ENCODE results near the gene IKZF5. TPM values are rescaled to one million over a fixed set of nuclear protein-coding genes. Genes with fewer than 3 reads are reported as not detected.

Gene IKZF5
- 4.7 TPM for total RNA-seq

- H3K27me3 ChIP-seq (ENCODE audit: control insufficient read depth in 3 of 3, insufficient read depth in 3 of 3, low read length in 3 of 3) = no peaks in the 10 kb centered on the region
- peaks cover 0 to 4% (median 0%) of the 10 kb centered on the region in 3 donors for H3K36me3 ChIP-seq (ENCODE audit: control insufficient read depth in 3 of 3, insufficient read depth in 3 of 3, low read length in 3 of 3)
- peak within 1 kb of the TSS; percentile 97 for H3K27ac ChIP-seq (ENCODE audit: low read depth, low read length)
- no peaks in the 10 kb centered on the region for H3K9me3 ChIP-seq (ENCODE audit: control insufficient read depth in 3 of 3, low read length in 3 of 3)
- peak within 1 kb of the TSS; percentile 94 to 98 (median 95) for H3K4me3 ChIP-seq (ENCODE audit: low read length in 3 of 3)
- peaks cover 13 to 28% (median 26%) of the 10 kb centered on the region in 3 donors for H3K4me1 ChIP-seq (ENCODE audit: control insufficient read depth in 3 of 3, insufficient read depth in 3 of 3, low read length in 3 of 3)
- H3K9ac ChIP-seq (ENCODE audit: low read depth in 1 of 3, low read length in 3 of 3) = peak within 1 kb of the TSS; percentile 92 to 99 (median 97)
These were observed at the start of gene IKZF5, which contains the start of gene ACADSB for GRCh38 chr10:123008355-123009104. IKZF5 (minus strand) TSS chr10:123008795; CDS start chr10:122998625, 10,170 bp downstream. ACADSB (plus strand) TSS chr10:123009006; CDS start chr10:123009030, 24 bp downstream.

GRCh38 chr10:123057968-123058367 lies 49.4 kb upstream of the IKZF5 start:
- H3K9me3 ChIP-seq (ENCODE audit: control insufficient read depth in 3 of 3, low read length in 3 of 3) = no peaks in the 10 kb centered on the region
- H3K27ac ChIP-seq (ENCODE audit: low read depth, low read length) = no peak overlapping the region
- no peaks in the 10 kb centered on the region for H3K27me3 ChIP-seq (ENCODE audit: control insufficient read depth in 3 of 3, insufficient read depth in 3 of 3, low read length in 3 of 3)
- no peak overlapping the region for H3K9ac ChIP-seq (ENCODE audit: low read depth in 1 of 3, low read length in 3 of 3)
- peaks cover 7 to 8% (median 8%) of the 10 kb centered on the region in 3 donors for H3K36me3 ChIP-seq (ENCODE audit: control insufficient read depth in 3 of 3, insufficient read depth in 3 of 3, low read length in 3 of 3)
- no peaks in the 10 kb centered on the region for H3K4me1 ChIP-seq (ENCODE audit: control insufficient read depth in 3 of 3, insufficient read depth in 3 of 3, low read length in 3 of 3)
- no peak overlapping the region for H3K4me3 ChIP-seq (ENCODE audit: low read length in 3 of 3)

- no peaks in the 10 kb centered on the region for H3K4me1 ChIP-seq (ENCODE audit: control insufficient read depth in 3 of 3, insufficient read depth in 3 of 3, low read length in 3 of 3)
- no peak overlapping the region for H3K27ac ChIP-seq (ENCODE audit: low read depth, low read length)
- no peak overlapping the region for H3K9ac ChIP-seq (ENCODE audit: low read depth in 1 of 3, low read length in 3 of 3)
- H3K9me3 ChIP-seq (ENCODE audit: control insufficient read depth in 3 of 3, low read length in 3 of 3) = no peaks in the 10 kb centered on the region
- H3K36me3 ChIP-seq (ENCODE audit: control insufficient read depth in 3 of 3, insufficient read depth in 3 of 3, low read length in 3 of 3) = peaks cover 14 to 46% (median 38%) of the 10 kb centered on the region in 3 donors
- no peaks in the 10 kb centered on the region for H3K27me3 ChIP-seq (ENCODE audit: control insufficient read depth in 3 of 3, insufficient read depth in 3 of 3, low read length in 3 of 3)
- H3K4me3 ChIP-seq (ENCODE audit: low read length in 3 of 3) = no peak overlapping the region
These were observed 37.6 kb upstream of the IKZF5 start for GRCh38 chr10:123045961-123046731.

- Histone ChIP-seq H3K36me3 (ENCODE audit: control insufficient read depth in 3 of 3, insufficient read depth in 3 of 3, low read length in 3 of 3) (peaks cover 11 to 37% (median 30%) of the 10 kb centered on the region in 3 donors), H3K27ac (ENCODE audit: low read depth, low read length) (no peak overlapping the region), H3K27me3 (ENCODE audit: control insufficient read depth in 3 of 3, insufficient read depth in 3 of 3, low read length in 3 of 3) (no peaks in the 10 kb centered on the region), H3K9ac (ENCODE audit: low read depth in 1 of 3, low read length in 3 of 3) (no peak overlapping the region), H3K4me3 (ENCODE audit: low read length in 3 of 3) (no peak overlapping the region), H3K4me1 (ENCODE audit: control insufficient read depth in 3 of 3, insufficient read depth in 3 of 3, low read length in 3 of 3) (no peaks in the 10 kb centered on the region), H3K9me3 (ENCODE audit: control insufficient read depth in 3 of 3, low read length in 3 of 3) (no peaks in the 10 kb centered on the region)
These were observed 35.8 kb upstream of the IKZF5 start for GRCh38 chr10:123044391-123044790.

- no peaks in the 10 kb centered on the region for H3K27me3 ChIP-seq (ENCODE audit: control insufficient read depth in 3 of 3, insufficient read depth in 3 of 3, low read length in 3 of 3)
- H3K36me3 ChIP-seq (ENCODE audit: control insufficient read depth in 3 of 3, insufficient read depth in 3 of 3, low read length in 3 of 3) = peaks cover 11 to 33% (median 27%) of the 10 kb centered on the region in 3 donors
- no peak overlapping the region for H3K9ac ChIP-seq (ENCODE audit: low read depth in 1 of 3, low read length in 3 of 3)
- no peak overlapping the region for H3K4me3 ChIP-seq (ENCODE audit: low read length in 3 of 3)
- H3K9me3 ChIP-seq (ENCODE audit: control insufficient read depth in 3 of 3, low read length in 3 of 3) = no peaks in the 10 kb centered on the region
- H3K4me1 ChIP-seq (ENCODE audit: control insufficient read depth in 3 of 3, insufficient read depth in 3 of 3, low read length in 3 of 3) = peaks cover 0 to 4% (median 0%) of the 10 kb centered on the region in 3 donors
- no peak overlapping the region for H3K27ac ChIP-seq (ENCODE audit: low read depth, low read length)
These were observed 34.9 kb upstream of the IKZF5 start for GRCh38 chr10:123043409-123043925.

- H3K4me1 ChIP-seq (ENCODE audit: control insufficient read depth in 3 of 3, insufficient read depth in 3 of 3, low read length in 3 of 3) = peaks cover 0 to 4% (median 0%) of the 10 kb centered on the region in 3 donors
- no peak overlapping the region for H3K27ac ChIP-seq (ENCODE audit: low read depth, low read length)
- no peaks in the 10 kb centered on the region for H3K27me3 ChIP-seq (ENCODE audit: control insufficient read depth in 3 of 3, insufficient read depth in 3 of 3, low read length in 3 of 3)
- no peak overlapping the region for H3K9ac ChIP-seq (ENCODE audit: low read depth in 1 of 3, low read length in 3 of 3)
- peaks cover 10 to 27% (median 22%) of the 10 kb centered on the region in 3 donors for H3K36me3 ChIP-seq (ENCODE audit: control insufficient read depth in 3 of 3, insufficient read depth in 3 of 3, low read length in 3 of 3)
- H3K4me3 ChIP-seq (ENCODE audit: low read length in 3 of 3) = no peak overlapping the region
- no peaks in the 10 kb centered on the region for H3K9me3 ChIP-seq (ENCODE audit: control insufficient read depth in 3 of 3, low read length in 3 of 3)
These were observed 34.3 kb upstream of the IKZF5 start for GRCh38 chr10:123042708-123043408.

- no peak overlapping the region for H3K4me3 ChIP-seq (ENCODE audit: low read length in 3 of 3)
- H3K27me3 ChIP-seq (ENCODE audit: control insufficient read depth in 3 of 3, insufficient read depth in 3 of 3, low read length in 3 of 3) = no peaks in the 10 kb centered on the region
- H3K4me1 ChIP-seq (ENCODE audit: control insufficient read depth in 3 of 3, insufficient read depth in 3 of 3, low read length in 3 of 3) = peaks cover 0 to 4% (median 0%) of the 10 kb centered on the region in 3 donors
- H3K36me3 ChIP-seq (ENCODE audit: control insufficient read depth in 3 of 3, insufficient read depth in 3 of 3, low read length in 3 of 3) = peaks cover 13 to 22% (median 21%) of the 10 kb centered on the region in 3 donors
- H3K9me3 ChIP-seq (ENCODE audit: control insufficient read depth in 3 of 3, low read length in 3 of 3) = no peaks in the 10 kb centered on the region
- H3K27ac ChIP-seq (ENCODE audit: low read depth, low read length) = no peak overlapping the region
- H3K9ac ChIP-seq (ENCODE audit: low read depth in 1 of 3, low read length in 3 of 3) = no peak overlapping the region
These were observed 31.0 kb upstream of the IKZF5 start for GRCh38 chr10:123039632-123039930.

GRCh38 chr10:123038782-123039631 lies 30.4 kb upstream of the IKZF5 start:
- H3K4me3 ChIP-seq (ENCODE audit: low read length in 3 of 3) = no peak overlapping the region
- H3K9me3 ChIP-seq (ENCODE audit: control insufficient read depth in 3 of 3, low read length in 3 of 3) = no peaks in the 10 kb centered on the region
- H3K36me3 ChIP-seq (ENCODE audit: control insufficient read depth in 3 of 3, insufficient read depth in 3 of 3, low read length in 3 of 3) = peaks cover 13 to 21% (median 19%) of the 10 kb centered on the region in 3 donors
- H3K27me3 ChIP-seq (ENCODE audit: control insufficient read depth in 3 of 3, insufficient read depth in 3 of 3, low read length in 3 of 3) = no peaks in the 10 kb centered on the region
- H3K4me1 ChIP-seq (ENCODE audit: control insufficient read depth in 3 of 3, insufficient read depth in 3 of 3, low read length in 3 of 3) = peaks cover 0 to 4% (median 0%) of the 10 kb centered on the region in 3 donors
- H3K9ac ChIP-seq (ENCODE audit: low read depth in 1 of 3, low read length in 3 of 3) = peak overlapping the region in 1 of 3 donors; percentile 10
- H3K27ac ChIP-seq (ENCODE audit: low read depth, low read length) = no peak overlapping the region
